HL-60 (cell line): ENCODE data around the gene ABCA4.

ENCODE experiments used
- DNase-seq, 2 experiments: peaks; one replicate each; pipeline ENCODE4 v3.0.0-alpha.2; 2010 to 2020; ENCODE audit warnings: low read depth in 1 of 2, low spot score in 1 of 2
- H3K27ac ChIP-seq: fragments of 250-450 bp; sonication (Bioruptor Pico); replicated peaks from 2 replicates; pipeline ENCODE4 v1.5.1; 2020; ENCODE audit warnings: mild to moderate bottlenecking, moderate library complexity
- H3K27me3 ChIP-seq: fragments of 250-450 bp; sonication (Bioruptor Pico); 2 replicates; pipeline ENCODE4 v1.5.1; 2021; ENCODE audit warnings: mild to moderate bottlenecking, moderate library complexity; ENCODE audit not compliant: insufficient read depth, poor library complexity, severe bottlenecking
- H3K4me3 ChIP-seq: replicated peaks from 2 replicates; pipeline ENCODE4 v1.5.1; 2011; ENCODE audit warnings: mild to moderate bottlenecking, control low read depth, low read length; ENCODE audit not compliant: insufficient read depth
- GABPA ChIP-seq: IDR thresholded peaks from 2 replicates; pipeline ENCODE4 v1.6.1; 2012; ENCODE audit warnings: low read depth
- POLR2AphosphoS5 ChIP-seq: IDR thresholded peaks from 2 replicates; pipeline ENCODE4 v1.6.1; 2012; ENCODE audit warnings: low read depth
- SPI1 ChIP-seq: IDR thresholded peaks from 2 replicates; pipeline ENCODE4 v1.6.1; 2012; ENCODE audit warnings: low read depth, mild to moderate bottlenecking, borderline replicate concordance
- TF ChIP-seq, protein P1 (sequence below): IDR thresholded peaks from one replicate; pipeline ENCODE4 v1.5.1; 2011; ENCODE audit warnings: low read length, control low read depth, inconsistent platforms; ENCODE audit not compliant: insufficient read depth
- TF ChIP-seq, protein P2 (sequence below): IDR thresholded peaks from 2 replicates; pipeline ENCODE4 v1.6.1; 2012; ENCODE audit warnings: low read depth; ENCODE audit not compliant: insufficient replicate concordance

Gene ABCA4

DNA sequence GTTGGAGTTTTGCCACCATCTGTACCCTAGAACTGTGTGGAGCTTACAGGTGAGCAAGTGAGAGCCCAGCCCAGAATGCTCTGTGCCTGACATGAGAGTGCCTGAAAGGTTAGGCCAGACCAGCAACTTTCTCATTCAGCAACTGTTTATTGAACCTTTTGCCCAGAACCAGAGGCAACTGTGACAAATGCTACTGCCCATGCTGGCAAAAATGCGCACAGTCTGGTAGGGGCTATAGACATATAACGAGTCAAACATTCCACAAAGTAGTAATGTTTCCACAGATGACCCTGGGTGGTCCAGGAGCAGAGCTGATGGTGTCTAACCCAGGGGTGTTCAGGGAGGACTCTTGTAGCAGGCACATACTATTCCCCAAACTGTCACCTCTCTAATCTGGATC is 155.7 kb downstream of the ABCA4 start:
- TF ChIP-seq, protein P1, sequence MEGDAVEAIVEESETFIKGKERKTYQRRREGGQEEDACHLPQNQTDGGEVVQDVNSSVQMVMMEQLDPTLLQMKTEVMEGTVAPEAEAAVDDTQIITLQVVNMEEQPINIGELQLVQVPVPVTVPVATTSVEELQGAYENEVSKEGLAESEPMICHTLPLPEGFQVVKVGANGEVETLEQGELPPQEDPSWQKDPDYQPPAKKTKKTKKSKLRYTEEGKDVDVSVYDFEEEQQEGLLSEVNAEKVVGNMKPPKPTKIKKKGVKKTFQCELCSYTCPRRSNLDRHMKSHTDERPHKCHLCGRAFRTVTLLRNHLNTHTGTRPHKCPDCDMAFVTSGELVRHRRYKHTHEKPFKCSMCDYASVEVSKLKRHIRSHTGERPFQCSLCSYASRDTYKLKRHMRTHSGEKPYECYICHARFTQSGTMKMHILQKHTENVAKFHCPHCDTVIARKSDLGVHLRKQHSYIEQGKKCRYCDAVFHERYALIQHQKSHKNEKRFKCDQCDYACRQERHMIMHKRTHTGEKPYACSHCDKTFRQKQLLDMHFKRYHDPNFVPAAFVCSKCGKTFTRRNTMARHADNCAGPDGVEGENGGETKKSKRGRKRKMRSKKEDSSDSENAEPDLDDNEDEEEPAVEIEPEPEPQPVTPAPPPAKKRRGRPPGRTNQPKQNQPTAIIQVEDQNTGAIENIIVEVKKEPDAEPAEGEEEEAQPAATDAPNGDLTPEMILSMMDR = no peak
- TF ChIP-seq GABPA (no peak), SPI1 (no peak), POLR2AphosphoS5 (no peak)
- TF ChIP-seq, protein P2, sequence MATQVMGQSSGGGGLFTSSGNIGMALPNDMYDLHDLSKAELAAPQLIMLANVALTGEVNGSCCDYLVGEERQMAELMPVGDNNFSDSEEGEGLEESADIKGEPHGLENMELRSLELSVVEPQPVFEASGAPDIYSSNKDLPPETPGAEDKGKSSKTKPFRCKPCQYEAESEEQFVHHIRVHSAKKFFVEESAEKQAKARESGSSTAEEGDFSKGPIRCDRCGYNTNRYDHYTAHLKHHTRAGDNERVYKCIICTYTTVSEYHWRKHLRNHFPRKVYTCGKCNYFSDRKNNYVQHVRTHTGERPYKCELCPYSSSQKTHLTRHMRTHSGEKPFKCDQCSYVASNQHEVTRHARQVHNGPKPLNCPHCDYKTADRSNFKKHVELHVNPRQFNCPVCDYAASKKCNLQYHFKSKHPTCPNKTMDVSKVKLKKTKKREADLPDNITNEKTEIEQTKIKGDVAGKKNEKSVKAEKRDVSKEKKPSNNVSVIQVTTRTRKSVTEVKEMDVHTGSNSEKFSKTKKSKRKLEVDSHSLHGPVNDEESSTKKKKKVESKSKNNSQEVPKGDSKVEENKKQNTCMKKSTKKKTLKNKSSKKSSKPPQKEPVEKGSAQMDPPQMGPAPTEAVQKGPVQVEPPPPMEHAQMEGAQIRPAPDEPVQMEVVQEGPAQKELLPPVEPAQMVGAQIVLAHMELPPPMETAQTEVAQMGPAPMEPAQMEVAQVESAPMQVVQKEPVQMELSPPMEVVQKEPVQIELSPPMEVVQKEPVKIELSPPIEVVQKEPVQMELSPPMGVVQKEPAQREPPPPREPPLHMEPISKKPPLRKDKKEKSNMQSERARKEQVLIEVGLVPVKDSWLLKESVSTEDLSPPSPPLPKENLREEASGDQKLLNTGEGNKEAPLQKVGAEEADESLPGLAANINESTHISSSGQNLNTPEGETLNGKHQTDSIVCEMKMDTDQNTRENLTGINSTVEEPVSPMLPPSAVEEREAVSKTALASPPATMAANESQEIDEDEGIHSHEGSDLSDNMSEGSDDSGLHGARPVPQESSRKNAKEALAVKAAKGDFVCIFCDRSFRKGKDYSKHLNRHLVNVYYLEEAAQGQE = no peak
- no peaks in the 10 kb centered on the region for H3K27me3 ChIP-seq
- no peak overlapping the region for H3K27ac ChIP-seq
- H3K4me3 ChIP-seq = no peak overlapping the region
- no peak for DNase-seq

DNA sequence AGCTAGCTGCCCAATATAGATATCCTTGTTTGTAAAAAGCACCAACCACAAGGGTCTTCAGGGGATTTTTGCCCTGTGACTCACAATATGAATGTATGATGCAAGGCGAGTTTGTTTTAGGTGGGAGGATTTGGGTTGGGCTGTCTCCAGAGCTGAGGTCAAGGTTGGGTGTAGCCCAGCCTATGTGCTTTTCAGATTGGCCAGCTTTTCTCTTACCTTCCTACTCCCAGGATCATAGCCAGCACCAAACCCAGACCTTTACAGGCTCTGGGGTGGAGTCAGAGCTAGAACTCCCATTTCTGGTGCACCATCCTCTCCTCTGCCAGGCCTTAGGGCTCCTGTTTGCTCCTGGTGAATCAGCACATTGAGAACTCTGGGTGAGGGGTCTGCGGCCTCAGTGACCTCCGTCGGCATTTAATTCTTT is 156.2 kb downstream of the ABCA4 start:
- no peaks in the 10 kb centered on the region for H3K27me3 ChIP-seq
- no peak overlapping the region for H3K27ac ChIP-seq
- DNase-seq = no peak
- H3K4me3 ChIP-seq = no peak overlapping the region
- TF ChIP-seq SPI1 (no peak), POLR2AphosphoS5 (no peak), GABPA (no peak)
- TF ChIP-seq, protein P1 = no peak
- TF ChIP-seq, protein P2 = no peak

DNA sequence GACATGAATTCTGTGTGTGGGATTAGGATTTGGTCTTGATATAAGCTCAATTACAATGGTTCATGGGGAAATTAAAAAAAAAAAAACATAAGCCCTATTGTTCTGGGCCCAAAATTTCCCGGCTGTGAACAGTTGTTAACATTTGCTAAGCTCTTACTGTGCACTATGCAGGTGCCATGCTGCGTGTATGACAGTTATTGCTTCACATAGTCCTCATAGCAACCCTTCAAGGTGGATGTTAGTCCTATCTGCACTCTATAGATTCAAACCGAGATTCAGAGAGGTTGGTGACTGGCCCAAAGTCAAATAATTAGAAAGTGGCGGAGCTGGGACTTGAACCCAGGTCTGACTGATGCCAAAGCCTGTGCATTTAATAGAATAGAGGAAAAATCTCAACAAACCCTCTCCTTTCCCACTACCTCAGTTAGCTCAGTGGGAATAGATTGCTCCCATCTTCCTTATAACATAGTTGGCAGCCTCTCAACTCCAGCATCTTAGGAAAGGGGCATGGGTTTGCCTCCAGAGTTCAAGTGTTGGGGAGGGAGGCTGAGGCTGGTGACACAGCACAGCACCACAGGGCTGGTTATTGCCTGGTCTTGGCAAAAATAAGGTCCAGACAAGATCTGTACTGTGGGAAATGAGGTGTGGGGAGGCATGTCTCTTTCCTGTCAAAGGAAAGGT is 156.7 kb downstream of the ABCA4 start:
- TF ChIP-seq GABPA (no peak), POLR2AphosphoS5 (no peak), SPI1 (no peak)
- TF ChIP-seq, protein P2 = no peak
- TF ChIP-seq, protein P1 = no peak
- DNase-seq = no peak
- H3K4me3 ChIP-seq = no peak overlapping the region
- H3K27me3 ChIP-seq = no peaks in the 10 kb centered on the region
- no peak overlapping the region for H3K27ac ChIP-seq
